Activated CD4-positive, CD25-positive, alpha-beta regulatory T cell treated with anti-CD3 and anti-CD28 coated beads, Interleukin-2, amount 50 U/mL, for 24 hours (primary cell): ENCODE measurements around the gene RBM10.

ENCODE experiments used
- ATAC-seq, 2 donors: fragments of 150-1000 bp; cut with Tn5 transposase; one replicate each; pipeline ENCODE4 v1.10.0; 2021; ENCODE audit warnings: mild to moderate bottlenecking in 1 of 2, moderate library complexity in 1 of 2

RBM10 gene

GRCh38 chrX:47200385-47201150 is 55.5 kb downstream of the RBM10 start:
- no peak for ATAC-seq

GRCh38 chrX:47201345-47201944 is 56.4 kb downstream of the RBM10 start:
- ATAC-seq, result no peak

GRCh38 chrX:47202316-47202715 is 57.3 kb downstream of the RBM10 start:
- ATAC-seq, result no peak

- ATAC-seq, result no peak
Observed at GRCh38 chrX:47202877-47203276, 57.9 kb downstream of the RBM10 start.

- no peak for ATAC-seq
Observed at GRCh38 chrX:47204970-47205369, 59.9 kb downstream of the RBM10 start.

- ATAC-seq, result no peak
Observed at GRCh38 chrX:47206316-47206715, 61.3 kb downstream of the RBM10 start.

- ATAC-seq, result no peak
Observed at GRCh38 chrX:47208108-47208507, 63.1 kb downstream of the RBM10 start.

- ATAC-seq, result no peak
Observed at GRCh38 chrX:47209508-47210238, 64.7 kb downstream of the RBM10 start.

GRCh38 chrX:47210661-47211425 is 65.8 kb downstream of the RBM10 start:
- ATAC-seq, result no peak

GRCh38 chrX:47212381-47213293 is 67.6 kb downstream of the RBM10 start:
- no peak for ATAC-seq

GRCh38 chrX:47214435-47215077 is 69.5 kb downstream of the RBM10 start:
- no peak for ATAC-seq

- ATAC-seq, result no peak
Observed at GRCh38 chrX:47215291-47215900, 70.4 kb downstream of the RBM10 start.

GRCh38 chrX:47216393-47216925 is 71.4 kb downstream of the RBM10 start:
- ATAC-seq, result no peak

GRCh38 chrX:47217121-47217851 is 72.3 kb downstream of the RBM10 start:
- peak; percentile 15 to 30 for ATAC-seq

GRCh38 chrX:47217852-47218279 is 72.8 kb downstream of the RBM10 start:
- peak; percentile 84 to 88 for ATAC-seq

GRCh38 chrX:47218280-47218919 is 73.4 kb downstream of the RBM10 start, which contains the start of gene CDK16:
Gene CDK16, plus strand, starts transcription at chrX:47218681. Its CDS starts 4,877 bp downstream, at chrX:47223558.
- peak; percentile 36 to 44 for ATAC-seq

GRCh38 chrX:47218920-47219815 is 74.1 kb downstream of the RBM10 start:
- ATAC-seq, result no peak

- ATAC-seq, result no peak
Observed at GRCh38 chrX:47221756-47222155, 76.7 kb downstream of the RBM10 start.
